Fibroblast of lung (primary cell): ENCODE data around the gene CABLES2.

Source experiments
- CTCF ChIP-seq, 2 donors: IDR thresholded peaks in 1 of 2; conservative IDR thresholded peaks in 1 of 2; 1 replicate in 1 of 2; 2 replicates in 1 of 2; pipeline ENCODE4 v1.5.1; 2011 to 2012; ENCODE audit warnings: low read length in 2 of 2, control low read depth in 1 of 2, inconsistent platforms in 1 of 2, low read depth in 1 of 2, mild to moderate bottlenecking in 1 of 2
- EZH2 ChIP-seq: IDR thresholded peaks from 2 replicates; pipeline ENCODE4 v1.5.1; 2012; ENCODE audit warnings: low read length, control low read depth, mild to moderate bottlenecking; ENCODE audit errors: missing control alignments

- no peak for TF ChIP-seq CTCF (conservative IDR thresholded peaks at IDR 0.05 in 1 of 2, IDR thresholded peaks at IDR 0.05 in 1 of 2; ENCODE audit: low read depth in 1 of 2, low read length in 2 of 2)
- TF ChIP-seq EZH2: no peak
These were observed 41.0 kb upstream of the CABLES2 start for GRCh38 chr20:62448038-62448437.
